DOHH2 (cell line): ENCODE measurements around the gene TXNDC2.
"Not testable (repeated sequence)": the region's sequence is repeated elsewhere in the genome, so short reads cannot be mapped to it uniquely, and the experiment has no call there.

Experiments
- H3F3A ChIP-seq: fragments of 200-600 bp; sonication (generic), shearing (Covaris generic); 2 replicates; pipeline ENCODE4 v1.6.0; 2016; ENCODE audit warnings: antibody characterized with exemption, mild to moderate bottlenecking; ENCODE audit not compliant: control insufficient read depth, insufficient read depth
- H3K27ac ChIP-seq: fragments of 200-600 bp; sonication (generic); 2 replicates; pipeline ENCODE4 v1.5.1; 2014; ENCODE audit warnings: low read depth, mild to moderate bottlenecking, low read length, moderate library complexity
- H3K27me3 ChIP-seq: fragments of 200-600 bp; sonication (generic); 2 replicates; pipeline ENCODE4 v1.6.1; 2014; ENCODE audit warnings: mild to moderate bottlenecking, low read length, mixed read lengths; ENCODE audit not compliant: control insufficient read depth
- H3K36me3 ChIP-seq: fragments of 200-600 bp; sonication (generic); 2 replicates; pipeline ENCODE4 v1.6.1; 2014; ENCODE audit warnings: mild to moderate bottlenecking, low read length, moderate library complexity, mixed read lengths; ENCODE audit not compliant: control insufficient read depth
- H3K4me1 ChIP-seq: fragments of 200-600 bp; sonication (generic); 2 replicates; pipeline ENCODE4 v1.6.1; 2014; ENCODE audit warnings: mild to moderate bottlenecking, low read length, mixed read lengths; ENCODE audit not compliant: control insufficient read depth
- H3K4me2 ChIP-seq: fragments of 200-600 bp; sonication (generic); 2 replicates; pipeline ENCODE4 v1.6.0; 2014; ENCODE audit warnings: mild to moderate bottlenecking, low read length, moderate library complexity
- H3K4me3 ChIP-seq: fragments of 200-600 bp; sonication (generic); 2 replicates; pipeline ENCODE4 v1.5.1; 2014; ENCODE audit warnings: mild to moderate bottlenecking, low read length, mixed read lengths
- H3K79me2 ChIP-seq: fragments of 200-600 bp; sonication (generic); 2 replicates; pipeline ENCODE4 v1.6.1; 2014; ENCODE audit warnings: mild to moderate bottlenecking, low read length, mixed read lengths; ENCODE audit not compliant: control insufficient read depth
- H3K9me2 ChIP-seq: fragments of 200-600 bp; sonication (generic); replicated peaks from 2 replicates; pipeline ENCODE4 v1.6.1; 2014; ENCODE audit warnings: mild to moderate bottlenecking, low read length, mixed read lengths; ENCODE audit not compliant: control insufficient read depth
- H3K9me3 ChIP-seq: fragments of 200-600 bp; sonication (generic); 2 replicates; pipeline ENCODE4 v1.6.1; 2014; ENCODE audit warnings: antibody characterized with exemption, low read length, mixed read lengths; ENCODE audit not compliant: control insufficient read depth, insufficient read depth
- H4K20me1 ChIP-seq: fragments of 200-600 bp; sonication (generic); 2 replicates; pipeline ENCODE4 v1.6.0; 2014; ENCODE audit warnings: low read depth, mild to moderate bottlenecking, antibody characterized with exemption, low read length, moderate library complexity; ENCODE audit not compliant: control insufficient read depth, insufficient read depth
- EZH2phosphoT487 ChIP-seq: fragments of 200-600 bp; sonication (generic); IDR thresholded peaks from 2 replicates; pipeline ENCODE4 v1.6.1; 2017; ENCODE audit warnings: borderline replicate concordance, mild to moderate bottlenecking, antibody characterized with exemption, low read length, moderate library complexity, mixed read lengths
- TF ChIP-seq, protein P1 (sequence below): fragments of 200-600 bp; sonication (generic); IDR thresholded peaks from one replicate; pipeline ENCODE4 v1.5.1; 2014; ENCODE audit warnings: antibody characterized with exemption, mild to moderate bottlenecking, low read depth, low read length; ENCODE audit not compliant: poor library complexity, severe bottlenecking

Gene TXNDC2

DNA sequence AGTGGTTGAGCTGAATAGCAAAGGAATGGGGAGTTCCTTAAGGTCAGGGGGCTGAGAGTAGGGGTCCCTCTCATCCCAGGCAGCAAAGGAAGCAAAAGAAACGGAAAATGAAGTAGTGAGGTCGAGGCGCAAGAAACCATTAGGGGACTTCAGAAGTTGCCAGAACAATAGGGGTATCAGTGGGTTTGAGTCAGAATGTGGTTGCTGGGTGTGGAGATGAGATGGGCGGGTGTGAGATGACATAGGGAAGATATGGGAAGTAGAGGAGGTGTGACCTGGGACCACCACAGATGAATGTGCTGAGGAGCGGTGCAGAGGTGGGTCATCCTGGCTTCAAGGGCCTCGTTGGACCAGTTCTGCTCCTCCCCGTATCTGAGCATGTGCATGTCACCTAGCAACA lies 14.9 kb downstream of the TXNDC2 start:
- TF ChIP-seq, protein P1, sequence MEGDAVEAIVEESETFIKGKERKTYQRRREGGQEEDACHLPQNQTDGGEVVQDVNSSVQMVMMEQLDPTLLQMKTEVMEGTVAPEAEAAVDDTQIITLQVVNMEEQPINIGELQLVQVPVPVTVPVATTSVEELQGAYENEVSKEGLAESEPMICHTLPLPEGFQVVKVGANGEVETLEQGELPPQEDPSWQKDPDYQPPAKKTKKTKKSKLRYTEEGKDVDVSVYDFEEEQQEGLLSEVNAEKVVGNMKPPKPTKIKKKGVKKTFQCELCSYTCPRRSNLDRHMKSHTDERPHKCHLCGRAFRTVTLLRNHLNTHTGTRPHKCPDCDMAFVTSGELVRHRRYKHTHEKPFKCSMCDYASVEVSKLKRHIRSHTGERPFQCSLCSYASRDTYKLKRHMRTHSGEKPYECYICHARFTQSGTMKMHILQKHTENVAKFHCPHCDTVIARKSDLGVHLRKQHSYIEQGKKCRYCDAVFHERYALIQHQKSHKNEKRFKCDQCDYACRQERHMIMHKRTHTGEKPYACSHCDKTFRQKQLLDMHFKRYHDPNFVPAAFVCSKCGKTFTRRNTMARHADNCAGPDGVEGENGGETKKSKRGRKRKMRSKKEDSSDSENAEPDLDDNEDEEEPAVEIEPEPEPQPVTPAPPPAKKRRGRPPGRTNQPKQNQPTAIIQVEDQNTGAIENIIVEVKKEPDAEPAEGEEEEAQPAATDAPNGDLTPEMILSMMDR = no peak
- TF ChIP-seq EZH2phosphoT487 = no peak
- Histone ChIP-seq H3K27me3 (no peaks in the 10 kb centered on the region; the same call in 1 of the 2 replicates), H3F3A (no peaks in the 10 kb centered on the region), H3K4me3 (no peak overlapping the region), H3K4me2 (no peak overlapping the region), H3K9me3 (no peaks in the 10 kb centered on the region), H3K27ac (no peak overlapping the region), H3K9me2 (no peaks in the 10 kb centered on the region), H4K20me1 (no peaks in the 10 kb centered on the region), H3K4me1 (no peaks in the 10 kb centered on the region), H3K79me2 (no peaks in the 10 kb centered on the region), H3K36me3 (no peaks in the 10 kb centered on the region)

DNA sequence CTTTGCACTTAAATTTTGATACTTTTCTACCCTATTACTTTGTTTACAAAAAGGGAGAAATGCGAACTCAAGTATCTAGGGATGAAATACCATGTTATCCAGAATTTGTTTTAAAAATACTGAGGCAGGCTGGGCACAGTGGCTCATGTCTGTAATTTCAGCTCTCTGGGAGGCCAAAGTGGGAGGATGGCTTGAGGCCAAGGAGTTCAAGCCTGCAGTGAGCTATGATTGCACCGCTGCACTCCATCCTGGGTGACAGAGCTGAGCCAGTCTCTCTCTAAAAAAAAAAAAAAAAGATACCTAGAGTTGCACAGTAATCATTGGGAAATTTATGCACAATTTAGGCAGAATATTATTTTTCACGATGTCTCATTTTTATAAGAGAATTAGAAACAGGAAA lies 15.6 kb downstream of the TXNDC2 start:
- no peak overlapping the region for H3K27ac ChIP-seq
- H3K4me3 ChIP-seq = no peak overlapping the region
- H3K4me1 ChIP-seq = no peaks in the 10 kb centered on the region

DNA sequence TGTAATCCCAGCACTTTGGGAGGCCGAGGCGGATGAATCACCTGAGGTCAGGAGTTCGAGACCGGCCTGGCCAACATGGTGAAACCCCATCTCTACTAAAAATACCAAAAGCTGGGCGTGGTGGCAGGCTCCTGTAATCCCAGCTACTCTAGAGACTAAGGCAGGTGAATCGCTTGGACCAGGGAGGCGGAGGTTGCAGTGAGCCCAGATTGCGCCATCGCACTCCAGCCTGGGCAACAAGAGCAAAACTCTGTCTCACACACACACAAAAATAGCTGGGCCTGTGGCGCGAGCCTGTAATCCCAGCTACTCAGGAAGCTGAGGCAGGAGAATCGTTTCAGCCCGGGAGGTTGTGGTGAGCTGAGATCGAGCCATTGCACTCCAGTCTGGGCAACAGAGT lies 16.5 kb downstream of the TXNDC2 start:
- H3K4me3 ChIP-seq, H3K9me3 ChIP-seq, H3K9me2 ChIP-seq, H4K20me1 ChIP-seq, H3K36me3 ChIP-seq, H3K4me2 ChIP-seq, H3K4me1 ChIP-seq, H3K79me2 ChIP-seq, H3F3A ChIP-seq, H3K27me3 ChIP-seq, H3K27ac ChIP-seq: not testable (repeated sequence)

More for the DNA sequence above, 15.6 kb downstream of the TXNDC2 start:
- Histone ChIP-seq H3K9me3 (no peaks in the 10 kb centered on the region), H3K79me2 (no peaks in the 10 kb centered on the region), H3K4me2 (no peak overlapping the region), H3F3A (no peaks in the 10 kb centered on the region), H4K20me1 (no peaks in the 10 kb centered on the region), H3K9me2 (no peaks in the 10 kb centered on the region), H3K36me3 (no peaks in the 10 kb centered on the region), H3K27me3 (no peaks in the 10 kb centered on the region; the same call in 1 of the 2 replicates)
- TF ChIP-seq, protein P1 = no peak
- TF ChIP-seq EZH2phosphoT487 = no peak

DNA sequence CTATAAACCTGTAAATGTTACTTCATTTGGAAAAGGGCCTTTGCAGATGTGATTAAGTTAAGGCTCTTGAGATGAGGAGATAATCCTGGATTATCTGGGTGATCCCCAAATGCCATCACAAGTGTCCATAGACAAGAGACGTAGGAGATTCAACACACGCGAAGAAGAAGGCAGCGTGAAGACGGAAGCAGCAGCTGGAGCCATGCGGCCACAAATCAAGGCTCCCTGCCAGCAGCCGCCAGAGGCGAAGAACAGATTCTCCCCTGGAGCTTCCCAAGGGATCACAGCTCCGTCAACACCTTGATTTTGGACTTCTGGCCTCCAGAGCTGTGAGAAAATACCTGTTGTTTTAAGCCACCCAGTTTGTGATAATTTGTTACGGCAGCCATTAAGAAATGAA lies 17.1 kb downstream of the TXNDC2 start:
- Histone ChIP-seq H3K27ac (no peak overlapping the region), H3K9me2 (no peaks in the 10 kb centered on the region), H3K4me3 (no peak overlapping the region), H3K4me1 (no peaks in the 10 kb centered on the region), H3K36me3 (no peaks in the 10 kb centered on the region), H4K20me1 (no peaks in the 10 kb centered on the region), H3K4me2 (no peak overlapping the region), H3K9me3 (no peaks in the 10 kb centered on the region), H3K79me2 (no peaks in the 10 kb centered on the region), H3K27me3 (no peaks in the 10 kb centered on the region; the same call in 1 of the 2 replicates), H3F3A (no peaks in the 10 kb centered on the region)
- no peak for TF ChIP-seq EZH2phosphoT487
- TF ChIP-seq, protein P1 = no peak
